Activated B cell treated with CpG ODN at 0.5 μM for 24 hours (primary cell): ENCODE measurements around the gene SV2B. TPM values are rescaled to one million over a fixed set of nuclear protein-coding genes. Genes with fewer than 3 reads are reported as not detected.

Experiments
- ATAC-seq: fragments of 200-7000 bp; cut with Tn5 transposase; one replicate; pipeline ENCODE4 v1.10.0; 2021; ENCODE audit warnings: low read depth, mild to moderate bottlenecking, moderate library complexity
- CTCF ChIA-PET: fragments of 350-600 bp; sonication (Branson Sonifier 250); formaldehyde crosslinking; loops from one replicate; lab custom pipeline; 2021; ENCODE audit warnings: antibody characterized with exemption; lab: Charles Lee
- POLR2A ChIA-PET: fragments of 350-600 bp; sonication (Branson Sonifier 250); formaldehyde crosslinking; loops from one replicate; lab custom pipeline; 2021; ENCODE audit warnings: antibody characterized with exemption; lab: Charles Lee
- DNase-seq: peaks from one replicate; pipeline ENCODE4 v3.0.0; 2022
- H3K27ac Mint-ChIP-seq: one replicate; pipeline ENCODE4 v1.8.0; 2020; ENCODE audit warnings: mixed read lengths
- H3K27me3 Mint-ChIP-seq: one replicate; pipeline ENCODE4 v1.8.0; 2021; ENCODE audit warnings: mixed read lengths
- H3K36me3 Mint-ChIP-seq: one replicate; pipeline ENCODE4 v1.8.0; 2021; ENCODE audit warnings: low read depth, mixed read lengths
- H3K4me1 Mint-ChIP-seq: one replicate; pipeline ENCODE4 v1.8.0; 2021; ENCODE audit warnings: mixed read lengths
- H3K4me3 Mint-ChIP-seq: one replicate; pipeline ENCODE4 v1.8.0; 2020; ENCODE audit warnings: mild to moderate bottlenecking, mixed read lengths
- H3K9me3 Mint-ChIP-seq: one replicate; pipeline ENCODE4 v1.8.0; 2020; ENCODE audit warnings: mixed read lengths
- intact Hi-C: fragments of 100-400 bp; cut with micrococcal nuclease; formaldehyde crosslinking; loops from one replicate; pipeline ENCODE4 v1.15.1; 2024
- total RNA-seq: library from RNA; stranded (reverse); gene quantifications from 2 replicates; pipeline ENCODE4 v1.2.3, GENCODE V29; 2022
- TF ChIP-seq, protein P1 (sequence below): fragments of 200-600 bp; IDR thresholded peaks from one replicate; pipeline ENCODE4 v1.8.0; 2022; ENCODE audit warnings: antibody characterized with exemption, mild to moderate bottlenecking

SV2B gene
- total RNA-seq, 1 donor from 2014 or later: not detected

GRCh38 chr15:91122296-91122695 lies 22.2 kb downstream of the SV2B start:
- CTCF ChIA-PET: no interaction called here
- H3K4me1 Mint-ChIP-seq: no peaks in the 10 kb centered on the region

GRCh38 chr15:91124132-91124531 lies 24.1 kb downstream of the SV2B start:
- TF ChIP-seq, protein P1, sequence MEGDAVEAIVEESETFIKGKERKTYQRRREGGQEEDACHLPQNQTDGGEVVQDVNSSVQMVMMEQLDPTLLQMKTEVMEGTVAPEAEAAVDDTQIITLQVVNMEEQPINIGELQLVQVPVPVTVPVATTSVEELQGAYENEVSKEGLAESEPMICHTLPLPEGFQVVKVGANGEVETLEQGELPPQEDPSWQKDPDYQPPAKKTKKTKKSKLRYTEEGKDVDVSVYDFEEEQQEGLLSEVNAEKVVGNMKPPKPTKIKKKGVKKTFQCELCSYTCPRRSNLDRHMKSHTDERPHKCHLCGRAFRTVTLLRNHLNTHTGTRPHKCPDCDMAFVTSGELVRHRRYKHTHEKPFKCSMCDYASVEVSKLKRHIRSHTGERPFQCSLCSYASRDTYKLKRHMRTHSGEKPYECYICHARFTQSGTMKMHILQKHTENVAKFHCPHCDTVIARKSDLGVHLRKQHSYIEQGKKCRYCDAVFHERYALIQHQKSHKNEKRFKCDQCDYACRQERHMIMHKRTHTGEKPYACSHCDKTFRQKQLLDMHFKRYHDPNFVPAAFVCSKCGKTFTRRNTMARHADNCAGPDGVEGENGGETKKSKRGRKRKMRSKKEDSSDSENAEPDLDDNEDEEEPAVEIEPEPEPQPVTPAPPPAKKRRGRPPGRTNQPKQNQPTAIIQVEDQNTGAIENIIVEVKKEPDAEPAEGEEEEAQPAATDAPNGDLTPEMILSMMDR: no peak

More at GRCh38 chr15:91122296-91122695, 22.2 kb downstream of the SV2B start:
- no peaks in the 10 kb centered on the region for H3K9me3 Mint-ChIP-seq
- POLR2A ChIA-PET: no interaction called here
- H3K27me3 Mint-ChIP-seq: peaks cover 22% of the 10 kb centered on the region
- no peak overlapping the region for H3K27ac Mint-ChIP-seq
- TF ChIP-seq, protein P1: no peak
- ATAC-seq (no peak), DNase-seq (no peak)
- intact Hi-C loops: no loop called here
- no peaks in the 10 kb centered on the region for H3K36me3 Mint-ChIP-seq
- no peak overlapping the region for H3K4me3 Mint-ChIP-seq

GRCh38 chr15:91125162-91125561 lies 25.1 kb downstream of the SV2B start:
- H3K27me3 Mint-ChIP-seq: peaks cover 29% of the 10 kb centered on the region
- no peaks in the 10 kb centered on the region for H3K36me3 Mint-ChIP-seq
- no peak overlapping the region for H3K4me3 Mint-ChIP-seq
- ChIA-PET CTCF (no interaction called here), POLR2A (no interaction called here)
- intact Hi-C loops: no loop called here
- H3K4me1 Mint-ChIP-seq: no peaks in the 10 kb centered on the region
- H3K27ac Mint-ChIP-seq: no peak overlapping the region
- no peaks in the 10 kb centered on the region for H3K9me3 Mint-ChIP-seq
- ATAC-seq (no peak), DNase-seq (no peak)
- TF ChIP-seq, protein P1: no peak

More at GRCh38 chr15:91124132-91124531, 24.1 kb downstream of the SV2B start:
- H3K4me3 Mint-ChIP-seq: no peak overlapping the region
- ATAC-seq (no peak), DNase-seq (no peak)
- ChIA-PET POLR2A (no interaction called here), CTCF (no interaction called here)
- no peak overlapping the region for H3K27ac Mint-ChIP-seq
- no peaks in the 10 kb centered on the region for H3K9me3 Mint-ChIP-seq
- intact Hi-C loops: no loop called here
- H3K27me3 Mint-ChIP-seq: peaks cover 29% of the 10 kb centered on the region
- H3K36me3 Mint-ChIP-seq: no peaks in the 10 kb centered on the region
- no peaks in the 10 kb centered on the region for H3K4me1 Mint-ChIP-seq

DNA sequence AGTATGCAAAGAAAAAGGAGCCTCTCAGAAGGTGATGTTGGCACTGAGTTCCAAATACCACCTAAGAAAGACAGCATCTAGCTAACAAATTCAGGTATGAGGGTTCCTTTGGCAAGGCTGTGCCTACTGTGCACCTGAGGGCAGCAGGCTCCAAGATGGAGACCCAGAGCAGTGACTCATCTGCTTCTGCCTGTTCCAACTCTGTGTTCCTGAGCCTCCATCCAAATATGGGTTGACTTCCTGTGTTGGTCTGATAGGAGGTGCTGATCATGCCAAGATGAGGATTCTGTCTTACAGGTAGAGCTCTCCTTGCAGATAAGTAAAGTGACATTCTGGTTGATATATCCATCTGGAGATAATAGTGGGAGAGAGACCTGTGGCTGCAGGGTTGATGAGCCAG lies 26.0 kb downstream of the SV2B start:
- intact Hi-C loops: no loop called here
- ChIA-PET CTCF (no interaction called here), POLR2A (no interaction called here)
- ATAC-seq (no peak), DNase-seq (no peak)
- Mint-ChIP-seq H3K4me3 (no peak overlapping the region), H3K9me3 (no peaks in the 10 kb centered on the region), H3K27me3 (peaks cover 29% of the 10 kb centered on the region), H3K36me3 (no peaks in the 10 kb centered on the region), H3K4me1 (no peaks in the 10 kb centered on the region), H3K27ac (no peak overlapping the region)
- TF ChIP-seq, protein P1: no peak

DNA sequence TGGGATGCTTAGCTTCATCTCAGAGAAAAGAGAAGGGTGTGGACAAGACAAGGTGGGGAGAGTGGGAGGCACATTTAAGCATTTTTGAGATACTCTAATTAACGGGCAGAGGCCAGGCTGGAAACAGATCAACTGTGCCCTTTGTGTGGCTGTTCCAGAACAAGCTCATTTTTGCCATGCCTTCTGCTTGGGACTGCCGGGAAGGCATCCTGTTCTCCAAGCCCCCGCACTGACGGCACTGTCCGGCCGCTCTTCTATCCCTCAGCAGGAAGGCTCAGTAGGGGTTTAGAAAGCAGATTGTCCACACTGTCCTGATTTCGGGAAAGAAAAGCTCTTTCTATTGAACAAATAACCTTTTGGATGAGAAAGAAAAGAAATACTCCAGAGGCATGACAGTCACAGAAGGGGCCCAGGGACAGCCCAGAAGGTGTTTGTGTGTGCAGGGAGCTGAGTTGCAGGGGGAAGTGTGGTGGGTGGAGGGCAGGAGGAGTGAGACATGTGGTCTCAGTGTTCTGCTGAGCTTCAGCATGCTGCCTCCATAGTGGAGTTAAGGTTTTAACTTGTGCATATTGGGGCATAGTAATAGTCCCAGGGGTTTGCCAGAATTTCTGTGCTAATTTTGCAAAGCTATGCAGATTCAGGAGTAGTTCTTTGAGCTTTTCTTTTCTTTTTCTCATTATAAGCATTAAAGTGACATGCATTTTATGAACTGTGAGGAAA lies 27.3 kb downstream of the SV2B start:
- H3K27me3 Mint-ChIP-seq: peaks cover 29% of the 10 kb centered on the region
- no peaks in the 10 kb centered on the region for H3K9me3 Mint-ChIP-seq
- intact Hi-C loops: no loop called here
- DNase-seq (no peak), ATAC-seq (no peak)
- no peak overlapping the region for H3K4me3 Mint-ChIP-seq
- H3K27ac Mint-ChIP-seq: no peak overlapping the region
- no peaks in the 10 kb centered on the region for H3K4me1 Mint-ChIP-seq
- ChIA-PET CTCF (no interaction called here), POLR2A (no interaction called here)
- TF ChIP-seq, protein P1: no peak
- H3K36me3 Mint-ChIP-seq: no peaks in the 10 kb centered on the region
